Hepatocyte (in vitro differentiated cells): Measurements from ENCODE around the gene CLVS2. TPM values are rescaled to one million over a fixed set of nuclear protein-coding genes. Genes with fewer than 3 reads are reported as not detected.

Experiments used
- DNase-seq: peaks from one replicate; pipeline ENCODE4 v3.0.0-alpha.2; 2016; ENCODE audit warnings: low spot score
- H2AFZ ChIP-seq: fragments of 200-600 bp; sonication (generic); 2 replicates; pipeline ENCODE4 v1.6.0; 2016; ENCODE audit warnings: antibody characterized with exemption, mild to moderate bottlenecking
- H3K27ac ChIP-seq: fragments of 200-600 bp; sonication (generic); 2 replicates; pipeline ENCODE4 v1.5.1; 2016; ENCODE audit warnings: mild to moderate bottlenecking
- H3K27me3 ChIP-seq: fragments of 200-600 bp; sonication (generic); 2 replicates; pipeline ENCODE4 v1.6.1; 2016
- H3K36me3 ChIP-seq: fragments of 200-600 bp; sonication (generic); replicated peaks from 2 replicates; pipeline ENCODE4 v1.5.1; 2016; ENCODE audit warnings: low read depth; ENCODE audit not compliant: insufficient read depth
- H3K4me1 ChIP-seq: fragments of 200-600 bp; sonication (generic); 2 replicates; pipeline ENCODE4 v1.5.1; 2016; ENCODE audit warnings: mild to moderate bottlenecking, moderate library complexity; ENCODE audit not compliant: insufficient read depth
- H3K4me2 ChIP-seq: fragments of 200-600 bp; sonication (generic); 2 replicates; pipeline ENCODE4 v1.6.0; 2016
- H3K4me3 ChIP-seq: fragments of 200-600 bp; sonication (generic); 2 replicates; pipeline ENCODE4 v1.5.1; 2016; ENCODE audit warnings: mild to moderate bottlenecking
- H3K79me2 ChIP-seq: fragments of 200-600 bp; sonication (generic); 2 replicates; pipeline ENCODE4 v1.6.0; 2017; ENCODE audit warnings: mild to moderate bottlenecking
- H3K9me2 ChIP-seq: fragments of 200-600 bp; sonication (generic); replicated peaks from 2 replicates; pipeline ENCODE4 v1.6.0; 2017; ENCODE audit warnings: mild to moderate bottlenecking; ENCODE audit not compliant: insufficient read depth
- H3K9me3 ChIP-seq: fragments of 200-600 bp; sonication (generic); 2 replicates; pipeline ENCODE4 v1.5.1; 2016; ENCODE audit warnings: low read depth, mild to moderate bottlenecking
- H4K20me1 ChIP-seq: fragments of 200-600 bp; sonication (generic); 2 replicates; pipeline ENCODE4 v1.6.0; 2016; ENCODE audit warnings: mild to moderate bottlenecking; ENCODE audit not compliant: insufficient read depth, poor library complexity, severe bottlenecking
- CTCF ChIP-seq: fragments of 200-600 bp; sonication (generic); IDR thresholded peaks from 2 replicates; pipeline ENCODE4 v1.5.1; 2016; ENCODE audit warnings: antibody characterized with exemption, mild to moderate bottlenecking; ENCODE audit not compliant: poor library complexity
- EZH2 ChIP-seq: fragments of 200-600 bp; sonication (generic); IDR thresholded peaks from 2 replicates; pipeline ENCODE4 v1.6.1; 2016; ENCODE audit warnings: antibody characterized with exemption, mild to moderate bottlenecking, borderline replicate concordance
- EZH2phosphoT487 ChIP-seq: fragments of 200-600 bp; sonication (generic); IDR thresholded peaks from one replicate; pipeline ENCODE4 v1.6.1; 2018; ENCODE audit warnings: antibody characterized with exemption, mild to moderate bottlenecking, low read depth, moderate library complexity; ENCODE audit not compliant: unreplicated experiment, severe bottlenecking
- WGBS: methylation state at CpG from one replicate; pipeline ENCODE4 v1.1.6; 2016; ENCODE audit warnings: low lambda C conversion rate; ENCODE audit errors: missing lambda C conversion rate; 5-methylcytosine and 5-hydroxymethylcytosine counted together
- polyA plus RNA-seq: library from polyadenylated mRNA; unstranded; fragments of >200 nt; fragmentation: Nextera tagmentation; extraction: Ambion mirVana; gene quantifications from 2 replicates; pipeline ENCODE4 v1.2.1, GENCODE V29; 2016
- total RNA-seq: library from RNA; depleted of rRNA; stranded (reverse); fragments of >200 nt; gene quantifications from 2 replicates; pipeline ENCODE4 v1.2.3, GENCODE V29; 2014

Gene CLVS2
- total and polyA plus RNA-seq, 2 experiments from 2014 or later = 0.07 TPM; not detected in 1

GRCh38 chr6:123001540-123001939 lies 5.5 kb downstream of the CLVS2 start:
- no peak for DNase-seq
- no peaks in the 10 kb centered on the region for H3K4me1 ChIP-seq
- no peaks in the 10 kb centered on the region for H3K36me3 ChIP-seq
- H3K79me2 ChIP-seq = no peaks in the 10 kb centered on the region
- no peaks in the 10 kb centered on the region for H3K9me3 ChIP-seq
- no peaks in the 10 kb centered on the region for H3K9me2 ChIP-seq
- H3K27ac ChIP-seq = no peak overlapping the region
- peaks cover 26% of the 10 kb centered on the region for H3K27me3 ChIP-seq
- 33% methylated on average over 3 of the region's 3 CpGs for WGBS
- no peak overlapping the region for H3K4me3 ChIP-seq
- no peaks in the 10 kb centered on the region for H4K20me1 ChIP-seq
- TF ChIP-seq CTCF = no peak
- no peak for TF ChIP-seq EZH2
- no peak for TF ChIP-seq EZH2phosphoT487
- no peak overlapping the region for H2AFZ ChIP-seq
- no peak overlapping the region for H3K4me2 ChIP-seq

DNA sequence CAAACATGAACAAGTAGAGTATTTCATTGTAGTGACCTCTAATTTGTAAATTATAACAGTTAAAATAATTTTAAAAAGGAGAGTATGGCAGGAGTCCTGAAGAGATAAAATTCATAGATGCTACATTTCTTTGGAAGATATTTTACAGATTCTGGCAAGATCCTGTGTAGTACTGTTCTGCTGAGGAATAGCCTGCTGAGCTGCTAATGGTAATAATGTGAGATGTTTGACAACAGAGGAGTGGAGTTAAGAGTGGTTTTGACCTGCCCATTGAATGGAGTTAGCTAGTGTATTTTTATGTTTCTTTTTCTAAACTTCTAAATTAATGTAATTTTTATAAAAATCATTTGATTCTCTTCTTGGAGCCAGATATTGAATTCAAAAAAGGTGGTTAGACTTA lies 11.8 kb downstream of the CLVS2 start:
- Histone ChIP-seq H3K27ac (no peak overlapping the region), H3K27me3 (peaks cover 3% of the 10 kb centered on the region), H3K79me2 (no peaks in the 10 kb centered on the region), H3K36me3 (no peaks in the 10 kb centered on the region), H3K4me1 (no peaks in the 10 kb centered on the region), H4K20me1 (no peaks in the 10 kb centered on the region), H3K4me2 (no peak overlapping the region), H3K9me2 (no peaks in the 10 kb centered on the region), H3K4me3 (no peak overlapping the region), H3K9me3 (no peaks in the 10 kb centered on the region), H2AFZ (no peak overlapping the region)
- no peak for DNase-seq
- TF ChIP-seq EZH2phosphoT487 (no peak), EZH2 (no peak), CTCF (no peak)

- no peak for DNase-seq
- Histone ChIP-seq H3K4me1 (no peaks in the 10 kb centered on the region), H3K36me3 (no peaks in the 10 kb centered on the region), H4K20me1 (no peaks in the 10 kb centered on the region), H2AFZ (no peak overlapping the region), H3K27ac (no peak overlapping the region), H3K4me3 (no peak overlapping the region), H3K9me2 (no peaks in the 10 kb centered on the region), H3K79me2 (no peaks in the 10 kb centered on the region), H3K27me3 (peaks cover 3% of the 10 kb centered on the region), H3K4me2 (no peak overlapping the region), H3K9me3 (no peaks in the 10 kb centered on the region)
- TF ChIP-seq EZH2phosphoT487 (no peak), EZH2 (no peak), CTCF (no peak)
- WGBS = 92% methylated on average over 2 of the region's 2 CpGs
Measured at GRCh38 chr6:123009059-123009458, 13.0 kb downstream of the CLVS2 start.

GRCh38 chr6:123014835-123015234 lies 18.8 kb downstream of the CLVS2 start:
- H3K9me2 ChIP-seq = no peaks in the 10 kb centered on the region
- TF ChIP-seq EZH2phosphoT487 (no peak), CTCF (no peak), EZH2 (no peak)
- no peaks in the 10 kb centered on the region for H3K27me3 ChIP-seq
- no peaks in the 10 kb centered on the region for H3K36me3 ChIP-seq
- H2AFZ ChIP-seq = no peak overlapping the region
- H3K4me2 ChIP-seq = no peak overlapping the region
- no peaks in the 10 kb centered on the region for H3K4me1 ChIP-seq
- no peak for DNase-seq
- H3K4me3 ChIP-seq = no peak overlapping the region
- H4K20me1 ChIP-seq = no peaks in the 10 kb centered on the region
- H3K9me3 ChIP-seq = no peaks in the 10 kb centered on the region
- no peak overlapping the region for H3K27ac ChIP-seq
- no peaks in the 10 kb centered on the region for H3K79me2 ChIP-seq
